Peyer's patch (tissue), 4 donors: Measurements from ENCODE around the gene THOC5.

ENCODE experiments used
- POLR2A ChIP-seq, 2 donors: fragments of 450-650 bp; IDR thresholded peaks; one replicate each; pipeline ENCODE4 v1.5.1; 2017; ENCODE audit warnings: antibody characterized with exemption in 2 of 2, mild to moderate bottlenecking in 2 of 2, moderate library complexity in 2 of 2
- TF ChIP-seq, protein P1 (sequence below), 6 experiments: fragments of 450-650 bp in 4 of 6; fragments of 200-600 bp in 2 of 6; sonication (generic) in 1 of 6; IDR thresholded peaks; one replicate each; pipeline ENCODE4 v1.5.1; 2017 to 2019; ENCODE audit warnings: antibody characterized with exemption in 6 of 6, mild to moderate bottlenecking in 3 of 6, moderate library complexity in 1 of 6

DNA sequence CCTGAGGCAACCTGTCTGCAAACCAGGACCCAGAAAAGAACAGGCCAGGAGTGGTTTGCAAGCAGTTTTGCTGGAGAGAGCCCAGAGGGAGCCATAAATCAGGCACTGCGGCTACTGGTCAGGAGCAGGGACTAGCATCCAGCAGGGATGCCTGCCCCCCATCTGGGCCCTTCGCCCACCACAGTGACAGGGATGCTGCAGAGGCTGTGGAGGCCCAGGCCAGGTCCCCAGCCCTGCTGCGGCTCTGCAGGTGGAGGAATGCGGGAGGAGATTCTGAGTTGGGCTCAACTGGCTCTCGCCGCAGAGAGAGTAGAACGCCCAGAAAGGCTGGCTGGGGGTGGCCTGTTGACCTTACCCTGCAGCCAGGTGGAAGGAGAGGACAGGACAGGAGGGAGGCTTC, 89.9 kb downstream of the THOC5 start:
- TF ChIP-seq, protein P1, sequence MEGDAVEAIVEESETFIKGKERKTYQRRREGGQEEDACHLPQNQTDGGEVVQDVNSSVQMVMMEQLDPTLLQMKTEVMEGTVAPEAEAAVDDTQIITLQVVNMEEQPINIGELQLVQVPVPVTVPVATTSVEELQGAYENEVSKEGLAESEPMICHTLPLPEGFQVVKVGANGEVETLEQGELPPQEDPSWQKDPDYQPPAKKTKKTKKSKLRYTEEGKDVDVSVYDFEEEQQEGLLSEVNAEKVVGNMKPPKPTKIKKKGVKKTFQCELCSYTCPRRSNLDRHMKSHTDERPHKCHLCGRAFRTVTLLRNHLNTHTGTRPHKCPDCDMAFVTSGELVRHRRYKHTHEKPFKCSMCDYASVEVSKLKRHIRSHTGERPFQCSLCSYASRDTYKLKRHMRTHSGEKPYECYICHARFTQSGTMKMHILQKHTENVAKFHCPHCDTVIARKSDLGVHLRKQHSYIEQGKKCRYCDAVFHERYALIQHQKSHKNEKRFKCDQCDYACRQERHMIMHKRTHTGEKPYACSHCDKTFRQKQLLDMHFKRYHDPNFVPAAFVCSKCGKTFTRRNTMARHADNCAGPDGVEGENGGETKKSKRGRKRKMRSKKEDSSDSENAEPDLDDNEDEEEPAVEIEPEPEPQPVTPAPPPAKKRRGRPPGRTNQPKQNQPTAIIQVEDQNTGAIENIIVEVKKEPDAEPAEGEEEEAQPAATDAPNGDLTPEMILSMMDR (IDR thresholded peaks at IDR 0.05): no peak
- no peak for TF ChIP-seq POLR2A (IDR thresholded peaks at IDR 0.05)
